ENCODE results near the gene DDHD1.

Gene DDHD1

DNA sequence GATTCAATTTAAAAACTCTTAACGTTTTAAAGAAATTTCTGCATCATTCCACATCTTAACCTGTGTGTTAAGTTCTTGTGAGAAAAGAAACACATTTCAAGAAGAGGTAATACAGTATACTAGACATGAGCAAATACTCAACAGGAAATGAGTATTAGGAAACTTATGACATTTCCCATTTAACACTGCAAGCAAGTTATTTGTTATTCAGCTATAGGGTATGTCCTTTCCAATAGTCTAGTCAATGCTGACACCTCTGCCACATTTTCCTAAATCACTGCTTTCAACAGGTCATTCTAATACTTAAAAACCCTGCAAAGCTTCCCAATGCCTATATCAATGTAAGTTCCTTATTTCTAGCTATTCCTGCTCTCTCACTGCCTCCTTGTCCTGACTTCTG lies 93.1 kb downstream of the DDHD1 start:
- DNase-seq (ENCODE audit: low read depth in 1 of 2, low spot score in 1 of 2) = no peak
- Histone ChIP-seq H3K4me3 (replicated peaks; ENCODE audit: insufficient read depth, low read length) (no peak overlapping the region), H3K27ac (replicated peaks) (no peak overlapping the region), H3K27me3 (ENCODE audit: insufficient read depth, poor library complexity, severe bottlenecking) (no peaks in the 10 kb centered on the region)
- TF ChIP-seq, protein P1, sequence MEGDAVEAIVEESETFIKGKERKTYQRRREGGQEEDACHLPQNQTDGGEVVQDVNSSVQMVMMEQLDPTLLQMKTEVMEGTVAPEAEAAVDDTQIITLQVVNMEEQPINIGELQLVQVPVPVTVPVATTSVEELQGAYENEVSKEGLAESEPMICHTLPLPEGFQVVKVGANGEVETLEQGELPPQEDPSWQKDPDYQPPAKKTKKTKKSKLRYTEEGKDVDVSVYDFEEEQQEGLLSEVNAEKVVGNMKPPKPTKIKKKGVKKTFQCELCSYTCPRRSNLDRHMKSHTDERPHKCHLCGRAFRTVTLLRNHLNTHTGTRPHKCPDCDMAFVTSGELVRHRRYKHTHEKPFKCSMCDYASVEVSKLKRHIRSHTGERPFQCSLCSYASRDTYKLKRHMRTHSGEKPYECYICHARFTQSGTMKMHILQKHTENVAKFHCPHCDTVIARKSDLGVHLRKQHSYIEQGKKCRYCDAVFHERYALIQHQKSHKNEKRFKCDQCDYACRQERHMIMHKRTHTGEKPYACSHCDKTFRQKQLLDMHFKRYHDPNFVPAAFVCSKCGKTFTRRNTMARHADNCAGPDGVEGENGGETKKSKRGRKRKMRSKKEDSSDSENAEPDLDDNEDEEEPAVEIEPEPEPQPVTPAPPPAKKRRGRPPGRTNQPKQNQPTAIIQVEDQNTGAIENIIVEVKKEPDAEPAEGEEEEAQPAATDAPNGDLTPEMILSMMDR (IDR thresholded peaks at IDR 0.05; ENCODE audit: insufficient read depth, low read length) = no peak
- TF ChIP-seq, protein P2, sequence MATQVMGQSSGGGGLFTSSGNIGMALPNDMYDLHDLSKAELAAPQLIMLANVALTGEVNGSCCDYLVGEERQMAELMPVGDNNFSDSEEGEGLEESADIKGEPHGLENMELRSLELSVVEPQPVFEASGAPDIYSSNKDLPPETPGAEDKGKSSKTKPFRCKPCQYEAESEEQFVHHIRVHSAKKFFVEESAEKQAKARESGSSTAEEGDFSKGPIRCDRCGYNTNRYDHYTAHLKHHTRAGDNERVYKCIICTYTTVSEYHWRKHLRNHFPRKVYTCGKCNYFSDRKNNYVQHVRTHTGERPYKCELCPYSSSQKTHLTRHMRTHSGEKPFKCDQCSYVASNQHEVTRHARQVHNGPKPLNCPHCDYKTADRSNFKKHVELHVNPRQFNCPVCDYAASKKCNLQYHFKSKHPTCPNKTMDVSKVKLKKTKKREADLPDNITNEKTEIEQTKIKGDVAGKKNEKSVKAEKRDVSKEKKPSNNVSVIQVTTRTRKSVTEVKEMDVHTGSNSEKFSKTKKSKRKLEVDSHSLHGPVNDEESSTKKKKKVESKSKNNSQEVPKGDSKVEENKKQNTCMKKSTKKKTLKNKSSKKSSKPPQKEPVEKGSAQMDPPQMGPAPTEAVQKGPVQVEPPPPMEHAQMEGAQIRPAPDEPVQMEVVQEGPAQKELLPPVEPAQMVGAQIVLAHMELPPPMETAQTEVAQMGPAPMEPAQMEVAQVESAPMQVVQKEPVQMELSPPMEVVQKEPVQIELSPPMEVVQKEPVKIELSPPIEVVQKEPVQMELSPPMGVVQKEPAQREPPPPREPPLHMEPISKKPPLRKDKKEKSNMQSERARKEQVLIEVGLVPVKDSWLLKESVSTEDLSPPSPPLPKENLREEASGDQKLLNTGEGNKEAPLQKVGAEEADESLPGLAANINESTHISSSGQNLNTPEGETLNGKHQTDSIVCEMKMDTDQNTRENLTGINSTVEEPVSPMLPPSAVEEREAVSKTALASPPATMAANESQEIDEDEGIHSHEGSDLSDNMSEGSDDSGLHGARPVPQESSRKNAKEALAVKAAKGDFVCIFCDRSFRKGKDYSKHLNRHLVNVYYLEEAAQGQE (IDR thresholded peaks at IDR 0.05; ENCODE audit: insufficient replicate concordance, low read depth) = no peak
- TF ChIP-seq SPI1 (IDR thresholded peaks at IDR 0.05; ENCODE audit: borderline replicate concordance, low read depth) = no peak

DNA sequence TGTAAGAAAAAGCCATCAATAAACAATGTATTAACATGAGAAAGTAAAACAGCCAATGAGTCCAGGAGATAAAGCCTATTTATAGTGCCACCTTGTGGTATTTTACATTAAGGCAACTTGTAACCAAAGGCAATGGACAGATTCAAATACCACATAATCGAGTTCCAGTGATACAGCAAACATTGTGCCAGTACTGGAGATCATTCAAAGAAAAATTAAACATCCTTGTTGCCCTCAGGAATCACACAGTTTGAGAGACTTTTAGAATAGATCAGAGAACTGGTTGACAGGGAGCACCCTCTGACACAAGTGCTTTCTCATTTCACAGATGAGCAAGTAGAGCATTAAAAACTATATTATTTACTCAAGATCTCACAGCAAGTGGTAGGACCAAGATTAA lies 98.1 kb downstream of the DDHD1 start:
- DNase-seq (ENCODE audit: low read depth in 1 of 2, low spot score in 1 of 2) = no peak
- H3K4me3 ChIP-seq (replicated peaks; ENCODE audit: insufficient read depth, low read length) = no peak overlapping the region
- TF ChIP-seq, protein P1 (IDR thresholded peaks at IDR 0.05; ENCODE audit: insufficient read depth, low read length) = peak; percentile 48
- no peak for TF ChIP-seq GABPA (IDR thresholded peaks at IDR 0.05; ENCODE audit: low read depth)
- H3K27me3 ChIP-seq (ENCODE audit: insufficient read depth, poor library complexity, severe bottlenecking) = no peaks in the 10 kb centered on the region
- no peak overlapping the region for H3K27ac ChIP-seq (replicated peaks)

DNA sequence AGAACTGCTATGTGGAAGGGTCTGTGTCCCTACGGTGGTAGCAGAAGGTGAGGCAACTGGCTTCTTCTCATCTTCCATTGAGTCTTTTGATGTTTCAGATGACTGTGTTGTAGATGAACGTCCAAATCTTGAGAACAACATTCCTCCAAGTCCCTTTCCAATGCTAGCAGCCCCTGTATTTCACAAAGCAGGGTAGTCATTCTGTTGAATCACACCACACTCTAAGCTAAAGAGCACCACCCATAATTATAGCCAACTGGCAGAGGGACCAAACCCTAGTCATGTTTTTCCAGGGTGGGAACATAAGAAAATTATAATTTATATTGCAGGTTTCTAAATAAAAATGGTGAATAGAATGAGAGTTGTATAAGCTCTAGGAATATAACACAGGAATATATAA lies 98.7 kb downstream of the DDHD1 start:
- Histone ChIP-seq H3K27me3 (ENCODE audit: insufficient read depth, poor library complexity, severe bottlenecking) (no peaks in the 10 kb centered on the region), H3K27ac (replicated peaks) (no peak overlapping the region), H3K4me3 (replicated peaks; ENCODE audit: insufficient read depth, low read length) (no peak overlapping the region)
- DNase-seq (ENCODE audit: low read depth in 1 of 2, low spot score in 1 of 2) = no peak
- no peak for TF ChIP-seq POLR2AphosphoS5 (IDR thresholded peaks at IDR 0.05; ENCODE audit: low read depth)

DNA sequence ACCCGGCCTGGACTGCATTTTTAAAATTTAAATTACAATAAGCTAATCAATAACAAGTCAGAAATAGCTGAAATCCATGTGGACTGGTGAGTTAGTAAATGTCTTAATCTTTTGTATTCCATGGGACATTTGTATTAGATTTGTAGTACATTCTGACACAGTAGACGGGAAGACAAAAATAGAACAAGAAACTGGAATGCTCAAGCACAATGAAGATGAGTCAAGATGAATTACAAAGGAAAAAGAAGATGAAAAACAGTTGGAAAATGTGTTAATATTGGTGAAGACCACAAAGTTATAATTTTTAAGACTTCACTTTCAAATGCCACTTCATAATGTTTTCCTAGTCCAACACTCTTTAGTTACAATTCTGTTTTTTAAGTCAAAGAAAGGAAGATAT lies 104.5 kb downstream of the DDHD1 start:
- TF ChIP-seq GABPA (IDR thresholded peaks at IDR 0.05; ENCODE audit: low read depth) = no peak
- TF ChIP-seq SPI1 (IDR thresholded peaks at IDR 0.05; ENCODE audit: borderline replicate concordance, low read depth) = no peak
- H3K4me3 ChIP-seq (replicated peaks; ENCODE audit: insufficient read depth, low read length) = no peak overlapping the region
- H3K27ac ChIP-seq (replicated peaks) = no peak overlapping the region
- H3K27me3 ChIP-seq (ENCODE audit: insufficient read depth, poor library complexity, severe bottlenecking) = no peaks in the 10 kb centered on the region
- DNase-seq (ENCODE audit: low read depth in 1 of 2, low spot score in 1 of 2) = no peak

DNA sequence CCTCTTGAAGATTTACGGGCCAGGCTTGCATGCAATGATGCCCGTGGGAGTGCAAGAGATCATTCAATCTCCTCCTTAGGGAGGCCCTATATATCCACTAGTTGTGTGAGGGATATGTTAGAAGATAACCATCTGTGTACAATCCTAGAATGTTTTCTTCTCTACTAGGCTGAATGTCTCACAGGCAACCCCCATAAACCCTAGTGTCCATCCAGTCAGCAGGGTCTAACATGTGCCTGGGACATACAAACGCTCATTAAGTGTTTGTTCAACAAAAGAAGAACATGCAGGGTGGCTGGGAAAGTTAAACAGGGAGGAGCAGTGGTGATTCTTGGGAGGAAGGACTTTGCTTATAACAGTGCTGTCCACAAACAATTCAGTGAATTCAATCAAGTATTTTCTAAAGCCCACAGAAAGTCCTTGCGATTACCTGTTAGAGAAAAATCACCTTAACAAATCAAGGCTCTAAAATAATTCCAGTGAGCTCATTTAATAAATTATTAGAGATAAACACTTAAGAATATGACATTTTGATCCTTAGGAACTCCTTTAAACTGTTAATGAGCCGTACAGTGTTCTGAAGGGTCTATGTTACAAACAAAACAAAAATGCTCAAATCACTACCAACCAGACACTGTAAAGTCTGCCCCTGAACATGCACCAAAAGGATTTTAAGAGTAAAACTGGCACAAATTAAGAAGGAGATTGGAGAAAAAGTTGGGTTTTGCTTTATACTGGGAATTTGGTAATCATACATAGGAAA lies 105.6 kb downstream of the DDHD1 start:
- no peak for DNase-seq (ENCODE audit: low read depth in 1 of 2, low spot score in 1 of 2)
- Histone ChIP-seq H3K4me3 (replicated peaks; ENCODE audit: insufficient read depth, low read length) (no peak overlapping the region), H3K27ac (replicated peaks) (no peak overlapping the region), H3K27me3 (ENCODE audit: insufficient read depth, poor library complexity, severe bottlenecking) (no peaks in the 10 kb centered on the region)
- TF ChIP-seq, protein P2 (IDR thresholded peaks at IDR 0.05; ENCODE audit: insufficient replicate concordance, low read depth) = no peak
- TF ChIP-seq POLR2AphosphoS5 (IDR thresholded peaks at IDR 0.05; ENCODE audit: low read depth) = no peak
- TF ChIP-seq GABPA (IDR thresholded peaks at IDR 0.05; ENCODE audit: low read depth) = no peak
- TF ChIP-seq SPI1 (IDR thresholded peaks at IDR 0.05; ENCODE audit: borderline replicate concordance, low read depth) = no peak
- TF ChIP-seq, protein P1 (IDR thresholded peaks at IDR 0.05; ENCODE audit: insufficient read depth, low read length) = no peak

All from HL-60 (cell line).